ENCODE measurements around the gene SPNS1. TPM values are rescaled to one million over a fixed set of nuclear protein-coding genes. Genes with fewer than 3 reads are reported as not detected.
"Not testable (repeated sequence)": the region's sequence is repeated elsewhere in the genome, so short reads cannot be mapped to it uniquely, and the experiment has no call there.

Gene SPNS1
- total RNA-seq, 1 donor from 2014 or later = 44.5 TPM

DNA sequence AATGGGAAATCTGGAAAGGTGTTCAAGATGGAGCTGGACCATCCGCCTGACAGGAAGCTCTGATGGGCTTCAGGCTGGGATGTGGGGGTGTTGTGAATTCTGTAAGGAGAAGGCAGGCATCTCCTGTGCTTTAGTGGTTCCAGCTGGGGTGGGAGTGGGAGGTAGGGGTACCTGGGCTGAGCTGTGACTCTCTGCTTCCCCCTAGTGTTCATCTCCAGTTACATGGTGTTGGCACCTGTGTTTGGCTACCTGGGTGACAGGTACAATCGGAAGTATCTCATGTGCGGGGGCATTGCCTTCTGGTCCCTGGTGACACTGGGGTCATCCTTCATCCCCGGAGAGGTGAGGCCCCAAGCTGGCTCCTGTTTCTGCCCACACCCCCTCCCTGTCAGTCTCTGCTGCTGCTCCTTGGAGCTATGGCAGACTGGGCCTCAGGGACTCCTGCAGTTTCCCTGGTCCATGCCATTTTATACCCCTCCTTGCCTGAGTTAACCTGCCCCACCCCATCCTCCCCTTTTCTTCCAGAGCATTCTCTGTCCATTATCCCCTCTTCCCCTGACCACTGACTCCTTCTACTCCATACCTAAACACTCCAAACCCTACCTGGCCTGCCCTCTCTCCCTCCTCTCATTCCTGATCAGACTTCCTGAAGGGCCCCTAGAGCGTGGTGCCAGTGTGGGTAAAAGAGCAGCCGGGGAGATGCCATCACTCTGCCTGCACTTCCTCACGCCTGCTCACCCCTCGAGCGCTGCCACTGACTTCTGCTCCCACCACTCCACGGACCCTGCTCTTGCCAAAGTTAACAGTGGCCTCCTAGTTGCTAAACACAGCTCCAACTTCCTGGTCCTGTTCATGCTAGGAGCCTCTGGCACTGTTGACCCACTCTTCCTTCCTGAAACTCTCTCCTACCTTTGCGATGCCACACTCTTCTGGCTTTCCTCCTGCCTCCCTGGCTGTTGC lies 3.4 kb downstream of the SPNS1 start:
- DNase-seq (ENCODE audit: low spot score in 2 of 2, unreplicated experiment in 2 of 2) = no peak
- Mint-ChIP-seq H3K4me3 (no peak overlapping the region), H3K27me3 (ENCODE audit: low read depth) (no peaks in the 10 kb centered on the region), H3K27ac (no peak overlapping the region), H3K36me3 (peaks cover 9% of the 10 kb centered on the region), H3K9me3 (no peaks in the 10 kb centered on the region), H3K4me1 (peaks cover 13% of the 10 kb centered on the region)
- TF ChIP-seq, protein P1, sequence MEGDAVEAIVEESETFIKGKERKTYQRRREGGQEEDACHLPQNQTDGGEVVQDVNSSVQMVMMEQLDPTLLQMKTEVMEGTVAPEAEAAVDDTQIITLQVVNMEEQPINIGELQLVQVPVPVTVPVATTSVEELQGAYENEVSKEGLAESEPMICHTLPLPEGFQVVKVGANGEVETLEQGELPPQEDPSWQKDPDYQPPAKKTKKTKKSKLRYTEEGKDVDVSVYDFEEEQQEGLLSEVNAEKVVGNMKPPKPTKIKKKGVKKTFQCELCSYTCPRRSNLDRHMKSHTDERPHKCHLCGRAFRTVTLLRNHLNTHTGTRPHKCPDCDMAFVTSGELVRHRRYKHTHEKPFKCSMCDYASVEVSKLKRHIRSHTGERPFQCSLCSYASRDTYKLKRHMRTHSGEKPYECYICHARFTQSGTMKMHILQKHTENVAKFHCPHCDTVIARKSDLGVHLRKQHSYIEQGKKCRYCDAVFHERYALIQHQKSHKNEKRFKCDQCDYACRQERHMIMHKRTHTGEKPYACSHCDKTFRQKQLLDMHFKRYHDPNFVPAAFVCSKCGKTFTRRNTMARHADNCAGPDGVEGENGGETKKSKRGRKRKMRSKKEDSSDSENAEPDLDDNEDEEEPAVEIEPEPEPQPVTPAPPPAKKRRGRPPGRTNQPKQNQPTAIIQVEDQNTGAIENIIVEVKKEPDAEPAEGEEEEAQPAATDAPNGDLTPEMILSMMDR (IDR thresholded peaks at IDR 0.05; ENCODE audit: unreplicated experiment) = peak; percentile 43

DNA sequence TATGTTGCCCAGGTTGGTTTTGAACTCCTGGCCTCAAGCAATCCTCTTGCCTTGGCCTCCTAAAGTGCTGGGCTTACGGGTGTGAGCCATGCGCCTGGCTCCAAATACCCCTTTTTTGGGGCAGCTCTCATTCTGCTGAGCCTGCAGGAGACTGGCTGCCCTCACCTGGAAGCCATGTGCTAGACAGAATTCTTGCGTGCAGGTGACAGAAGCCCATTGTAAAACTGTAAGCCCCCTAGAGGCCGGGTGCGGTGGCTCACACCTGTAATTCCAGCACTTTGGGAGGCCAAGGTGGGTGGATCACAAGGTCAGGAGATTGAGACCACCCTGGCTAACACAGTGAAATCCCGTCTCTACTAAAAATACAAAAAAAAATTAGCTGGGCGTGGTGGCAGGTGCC lies 5.8 kb downstream of the SPNS1 start:
- H3K36me3 Mint-ChIP-seq = peaks cover 20% of the 10 kb centered on the region
- H3K4me3 Mint-ChIP-seq; DNase-seq (ENCODE audit: low spot score in 2 of 2, unreplicated experiment in 2 of 2); H3K27me3 Mint-ChIP-seq (ENCODE audit: low read depth); H3K4me1 Mint-ChIP-seq; H3K27ac Mint-ChIP-seq; H3K9me3 Mint-ChIP-seq: not testable (repeated sequence)
- TF ChIP-seq, protein P1 (IDR thresholded peaks at IDR 0.05; ENCODE audit: unreplicated experiment) = peak; percentile 22

DNA sequence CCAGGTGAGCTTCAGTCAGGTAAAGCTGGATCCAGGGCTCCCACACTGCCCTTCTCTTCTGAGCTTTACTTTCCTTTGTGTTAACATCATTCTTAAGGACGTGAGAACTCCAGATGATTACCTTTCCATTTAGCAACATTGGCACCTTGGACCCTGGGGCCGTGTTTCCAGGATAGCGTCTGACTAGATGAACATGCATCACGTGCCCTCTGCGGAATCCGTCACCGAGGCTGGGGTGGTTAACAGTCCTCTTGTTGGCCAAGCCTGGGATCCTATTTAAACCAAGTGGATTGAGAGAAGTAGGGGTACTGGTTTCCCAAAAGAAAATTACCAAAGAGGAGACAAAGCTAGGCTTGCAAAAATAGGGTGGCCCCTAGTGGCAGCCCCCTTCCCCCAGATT lies 6.4 kb downstream of the SPNS1 start:
- H3K4me3 Mint-ChIP-seq = no peak overlapping the region
- TF ChIP-seq, protein P1 (IDR thresholded peaks at IDR 0.05; ENCODE audit: unreplicated experiment) = no peak
- H3K9me3 Mint-ChIP-seq = no peaks in the 10 kb centered on the region
- DNase-seq (ENCODE audit: low spot score in 2 of 2, unreplicated experiment in 2 of 2) = no peak
- no peaks in the 10 kb centered on the region for H3K4me1 Mint-ChIP-seq
- H3K27me3 Mint-ChIP-seq (ENCODE audit: low read depth) = no peaks in the 10 kb centered on the region
- no peak overlapping the region for H3K27ac Mint-ChIP-seq
- peaks cover 20% of the 10 kb centered on the region for H3K36me3 Mint-ChIP-seq

DNA sequence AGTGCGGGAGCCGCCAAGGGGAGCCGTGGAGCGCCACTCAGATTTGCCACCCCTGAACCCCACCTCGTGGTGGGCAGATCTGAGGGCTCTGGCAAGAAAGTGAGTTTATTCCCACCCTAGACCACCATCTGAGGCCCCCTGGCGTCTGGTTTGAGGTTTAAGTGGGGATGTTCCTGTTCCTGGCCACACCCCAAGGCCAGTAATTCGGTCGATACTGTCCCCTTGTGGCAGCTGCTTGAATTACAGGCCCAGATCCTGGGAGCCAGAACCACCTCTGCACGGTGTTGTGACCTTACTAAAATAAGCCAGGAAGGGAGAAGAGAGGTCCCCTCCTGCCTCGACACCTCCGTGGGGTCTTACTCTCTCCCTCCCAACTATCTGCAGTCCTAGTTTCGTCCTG lies 6.9 kb downstream of the SPNS1 start:
- no peaks in the 10 kb centered on the region for H3K9me3 Mint-ChIP-seq
- H3K27me3 Mint-ChIP-seq (ENCODE audit: low read depth) = no peaks in the 10 kb centered on the region
- no peak for DNase-seq (ENCODE audit: low spot score in 2 of 2, unreplicated experiment in 2 of 2)
- no peak overlapping the region for H3K4me3 Mint-ChIP-seq
- no peaks in the 10 kb centered on the region for H3K4me1 Mint-ChIP-seq
- peaks cover 26% of the 10 kb centered on the region for H3K36me3 Mint-ChIP-seq
- H3K27ac Mint-ChIP-seq = no peak overlapping the region
- TF ChIP-seq, protein P1 (IDR thresholded peaks at IDR 0.05; ENCODE audit: unreplicated experiment) = peak; percentile 70

DNA sequence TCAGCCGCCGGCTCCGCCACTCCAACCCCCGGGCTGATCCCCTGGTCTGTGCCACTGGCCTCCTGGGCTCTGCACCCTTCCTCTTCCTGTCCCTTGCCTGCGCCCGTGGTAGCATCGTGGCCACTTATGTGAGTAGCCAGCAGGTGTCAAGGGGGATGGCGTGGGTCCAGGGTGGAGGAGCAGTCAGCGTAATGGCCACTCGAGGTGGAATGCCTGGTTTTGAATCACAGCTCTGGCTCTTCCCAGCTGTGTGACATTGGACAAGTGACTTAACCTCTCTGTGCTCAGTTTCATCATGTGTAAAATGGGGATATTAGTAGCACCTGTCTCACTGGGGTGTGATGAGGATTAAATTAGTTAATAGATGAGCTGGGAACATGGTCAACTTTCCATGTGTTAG lies 7.8 kb downstream of the SPNS1 start:
- no peak for DNase-seq (ENCODE audit: low spot score in 2 of 2, unreplicated experiment in 2 of 2)
- Mint-ChIP-seq H3K4me3 (no peak overlapping the region), H3K36me3 (peaks cover 31% of the 10 kb centered on the region), H3K27me3 (ENCODE audit: low read depth) (no peaks in the 10 kb centered on the region), H3K4me1 (no peaks in the 10 kb centered on the region), H3K9me3 (peaks cover 5% of the 10 kb centered on the region), H3K27ac (no peak overlapping the region)
- TF ChIP-seq, protein P1 (IDR thresholded peaks at IDR 0.05; ENCODE audit: unreplicated experiment) = no peak
